Activated CD8-positive, alpha-beta memory T cell treated with anti-CD3 and anti-CD28 coated beads, Interleukin-2, amount 50 U/mL, for 24 hours (primary cell): ENCODE data around the gene DRC7.
"Not testable (repeated sequence)": the region's sequence is repeated elsewhere in the genome, so short reads cannot be mapped to it uniquely, and the experiment has no call there.

Experiments
- DNase-seq: peaks from one replicate; pipeline ENCODE4 v3.0.0-alpha.2; 2020; ENCODE audit errors: extremely low read depth

DRC7 gene

DNA sequence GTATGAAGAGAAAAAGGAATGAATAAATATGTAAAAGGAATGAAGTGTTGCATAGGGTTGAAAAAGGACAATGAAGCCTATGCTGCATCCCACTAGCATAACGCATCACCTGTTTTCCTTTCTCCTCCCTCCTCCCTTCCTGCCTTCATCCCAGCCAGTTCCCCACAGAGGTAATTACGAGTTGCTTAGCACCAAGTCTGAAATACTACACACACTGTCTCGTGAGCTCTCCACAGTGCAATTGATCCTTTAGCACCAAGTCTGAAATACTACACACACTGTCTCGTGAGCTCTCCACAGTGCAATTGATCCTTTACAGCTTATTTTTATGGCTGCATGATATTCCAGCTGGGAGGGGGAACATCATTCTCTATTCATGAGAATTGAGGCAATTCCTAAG is 1.1 kb upstream of the DRC7 start:
- DNase-seq: no peak

DNA sequence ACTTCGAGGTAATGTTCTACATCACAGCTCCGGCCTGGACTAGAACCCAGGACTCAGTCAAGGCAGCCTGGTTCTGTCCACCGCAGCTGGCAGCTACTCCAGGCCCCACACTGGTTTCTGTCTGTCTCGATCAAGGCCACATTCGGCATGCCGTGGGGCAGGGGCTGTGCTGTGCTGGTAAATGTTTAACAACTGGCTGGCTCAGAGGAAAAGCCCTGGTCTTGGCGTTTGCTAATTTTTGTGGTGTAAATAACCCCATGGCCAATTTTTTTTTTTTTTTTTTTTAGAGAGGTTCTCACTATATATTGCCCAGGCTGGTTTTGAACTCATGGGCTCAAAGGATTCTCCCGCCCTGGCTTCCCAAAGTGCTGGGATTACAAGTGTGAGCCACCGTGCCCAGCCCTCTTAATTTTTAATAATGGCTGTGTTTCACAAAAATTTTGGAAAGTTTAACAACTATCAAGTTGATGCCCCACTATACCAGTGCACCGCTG is 328 bp upstream of the DRC7 start:
- DNase-seq: no peak

- DNase-seq: no peak
Measured at GRCh38 chr16:57695680-57696069, 1.1 kb downstream of the DRC7 start.

DNA sequence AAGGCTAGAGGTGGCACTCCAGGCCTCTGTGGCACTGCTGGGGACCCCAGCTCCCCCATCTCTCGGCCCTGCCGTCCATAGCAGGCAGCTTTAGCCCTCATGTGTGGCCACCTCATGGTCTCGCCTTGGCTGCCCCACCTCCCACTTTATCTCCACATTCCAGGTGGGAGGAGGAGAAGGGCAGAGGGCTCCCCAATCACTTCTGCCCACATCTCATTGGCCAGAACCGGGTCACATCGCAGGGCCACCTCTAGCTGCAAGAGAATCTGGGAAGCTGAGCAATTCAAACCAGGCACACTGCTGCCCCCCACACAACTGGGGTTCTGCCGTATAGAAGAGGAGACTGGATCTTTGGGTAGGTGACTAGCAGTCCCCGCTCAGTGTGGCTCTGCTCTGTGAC is 1.6 kb downstream of the DRC7 start:
- DNase-seq: no peak

GRCh38 chr16:57697896-57698537 is 3.4 kb downstream of the DRC7 start:
- DNase-seq: no peak

GRCh38 chr16:57698812-57699405 is 4.3 kb downstream of the DRC7 start:
- DNase-seq: no peak

- no peak for DNase-seq
Measured at GRCh38 chr16:57699481-57699880, 4.9 kb downstream of the DRC7 start.

DNA sequence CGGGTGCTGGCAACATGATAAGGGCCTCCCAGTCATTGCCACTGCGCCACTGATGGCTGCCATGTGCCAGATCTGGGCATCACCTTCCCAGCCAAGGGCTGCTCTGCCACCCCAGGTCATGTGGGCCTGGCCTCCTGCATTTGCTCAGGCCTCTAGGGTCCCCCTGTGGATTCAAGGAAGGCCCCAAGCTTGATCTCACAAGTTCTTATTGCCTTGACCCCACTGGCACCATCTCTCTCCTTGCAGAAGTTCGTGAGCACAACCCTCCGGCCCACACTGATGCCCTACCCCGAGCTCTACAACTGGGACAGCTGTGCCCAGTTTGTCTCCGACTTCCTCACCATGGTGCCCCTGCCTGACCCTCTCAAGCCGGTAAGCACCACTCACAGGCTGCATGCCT is 5.3 kb downstream of the DRC7 start:
- DNase-seq: no peak

- DNase-seq: no peak
Measured at GRCh38 chr16:57700781-57701551, 6.4 kb downstream of the DRC7 start.

- no peak for DNase-seq
Measured at GRCh38 chr16:57701759-57702371, 7.3 kb downstream of the DRC7 start.

DNA sequence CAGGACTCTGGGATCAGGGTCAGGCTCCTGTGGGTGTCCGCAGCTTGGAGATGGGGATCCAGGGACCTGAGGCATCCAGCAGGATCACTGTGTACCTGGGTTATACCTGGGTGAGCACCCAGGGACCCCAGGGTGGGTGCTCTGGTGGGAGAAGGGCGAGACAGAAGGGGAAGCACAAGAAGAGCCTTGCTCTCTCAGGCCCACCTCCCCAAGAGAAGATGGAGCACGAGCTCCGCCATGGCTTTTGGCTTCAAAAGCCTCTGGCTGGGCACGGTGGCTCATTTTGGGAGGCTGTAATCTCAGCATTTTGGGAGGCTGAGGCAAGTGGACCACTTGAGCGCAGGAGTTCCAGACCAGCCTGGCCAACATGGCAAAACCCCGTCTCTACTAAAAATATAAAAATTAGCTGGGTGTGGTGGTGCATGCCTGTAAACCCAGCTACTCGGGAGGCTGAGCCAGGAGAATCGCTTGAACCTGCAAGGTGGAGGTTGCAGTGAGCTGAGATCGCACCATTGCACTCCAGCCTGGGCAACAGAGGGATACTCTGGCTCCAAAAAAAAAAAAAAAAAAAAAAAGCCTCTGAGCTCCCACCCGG is 8.9 kb downstream of the DRC7 start:
- no peak for DNase-seq

GRCh38 chr16:57704011-57704904 is 9.7 kb downstream of the DRC7 start:
- no peak for DNase-seq

- no peak for DNase-seq
Measured at GRCh38 chr16:57704905-57705852, 10.6 kb downstream of the DRC7 start.

DNA sequence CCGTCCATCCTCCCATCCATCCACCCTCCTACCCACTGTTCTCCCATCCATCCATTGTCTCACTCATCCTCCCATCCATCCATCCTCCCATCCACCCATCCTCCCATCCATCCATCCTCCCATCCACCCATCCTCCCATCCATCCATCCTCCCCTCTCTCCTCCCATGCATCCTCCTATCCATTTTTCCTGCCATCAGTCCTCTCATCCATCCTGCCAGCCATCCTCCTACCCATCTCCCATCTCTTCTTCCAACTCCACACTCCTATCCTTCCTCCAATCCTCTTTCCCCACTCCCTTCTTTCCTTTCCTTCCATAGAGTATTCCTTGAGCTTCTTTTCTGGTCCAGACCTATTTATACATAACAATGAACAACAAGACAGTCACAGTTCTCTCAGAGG is 12.1 kb downstream of the DRC7 start:
- DNase-seq: no peak

DNA sequence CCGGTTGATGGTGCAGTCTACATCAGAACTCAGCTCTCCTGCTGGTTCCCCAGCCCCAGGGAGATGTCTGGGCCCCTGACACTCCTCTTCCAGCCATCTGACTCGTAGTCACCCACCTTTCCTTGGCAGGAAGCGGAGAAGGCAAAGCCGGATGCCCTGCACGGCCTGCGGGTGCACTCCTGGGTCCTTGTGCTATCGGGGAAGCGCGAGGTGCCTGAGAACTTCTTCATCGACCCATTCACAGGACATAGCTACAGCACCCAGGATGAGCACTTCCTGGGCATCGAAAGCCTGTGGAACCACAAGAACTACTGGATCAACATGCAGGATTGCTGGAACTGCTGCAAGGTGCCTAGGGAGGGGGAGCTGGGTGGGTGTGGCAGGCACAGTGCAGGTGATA is 12.7 kb downstream of the DRC7 start:
- DNase-seq: no peak

- no peak for DNase-seq
Measured at GRCh38 chr16:57708168-57708567, 13.6 kb downstream of the DRC7 start.

- DNase-seq: no peak
Measured at GRCh38 chr16:57709663-57710062, 15.1 kb downstream of the DRC7 start.

DNA sequence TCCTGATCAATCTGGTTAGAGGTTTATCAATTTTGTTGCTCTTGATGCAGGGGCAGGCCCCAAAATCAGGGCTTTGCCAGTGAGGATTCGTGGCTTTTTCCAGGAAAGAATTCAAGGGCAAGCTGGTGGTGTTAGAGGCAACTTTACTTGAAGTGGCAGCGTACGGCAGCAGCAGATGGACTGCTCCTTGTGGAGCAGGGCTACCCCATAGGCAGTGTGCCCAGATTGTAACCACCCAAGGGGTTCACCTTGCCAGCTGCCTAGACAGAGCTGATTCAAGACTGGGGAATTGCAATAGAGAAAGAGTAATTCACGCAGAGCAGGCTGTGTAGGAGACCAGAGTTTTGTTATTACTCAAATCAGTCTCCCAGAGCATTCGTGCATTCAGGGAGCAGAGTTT is 16.7 kb downstream of the DRC7 start:
- no peak for DNase-seq

DNA sequence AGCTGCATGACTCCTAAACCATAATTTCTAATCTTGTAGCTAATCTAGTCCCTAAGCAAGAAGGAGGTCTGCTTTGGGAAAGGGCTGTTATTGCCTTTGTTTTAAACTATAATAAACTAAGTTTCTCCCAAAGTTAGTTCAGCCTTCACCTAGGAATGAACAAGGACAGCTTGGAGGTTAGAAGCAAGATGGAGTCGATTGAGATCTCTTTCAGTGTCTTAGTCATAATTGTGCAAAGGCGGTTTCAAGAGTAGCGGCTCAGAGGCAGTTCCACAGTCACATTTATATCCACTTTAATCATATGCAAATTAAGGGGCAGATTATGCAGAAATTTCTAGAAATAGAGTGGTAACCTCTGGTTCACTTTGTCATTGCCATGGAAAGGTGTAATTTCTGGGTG is 17.4 kb downstream of the DRC7 start:
- no peak for DNase-seq

DNA sequence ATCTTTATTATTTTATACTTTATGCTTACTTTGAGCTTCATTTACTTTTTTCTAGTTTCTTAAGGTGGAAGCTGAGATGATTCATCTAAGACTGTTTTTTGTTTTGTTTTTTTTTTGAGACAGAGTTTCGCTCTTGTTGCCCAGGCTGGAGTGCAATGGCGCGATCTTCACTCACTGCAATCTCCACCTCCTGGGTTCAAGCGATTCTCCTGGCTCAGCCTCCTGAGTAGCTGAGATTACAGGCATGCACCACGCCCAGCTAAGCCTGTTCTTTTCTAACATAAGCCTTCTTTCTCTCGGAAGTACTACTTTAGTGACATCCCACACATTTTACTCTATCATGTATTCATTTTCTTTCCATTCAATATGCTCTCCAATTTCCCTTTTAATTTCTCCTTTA is 18.0 kb downstream of the DRC7 start:
- DNase-seq: not testable (repeated sequence)
